HG02588 (cell line): ENCODE results near the gene GAD2.

Source experiments
- ATAC-seq: cut with Tn5 transposase; IDR thresholded peaks from one replicate; pipeline ENCODE4 v1.9.1; 2021; ENCODE audit warnings: mild to moderate bottlenecking, moderate library complexity; ENCODE audit not compliant: unreplicated experiment

Gene GAD2

GRCh38 chr10:26216585-26217395, at the start of gene GAD2:
TSS of gene GAD2 (plus strand) at chr10:26216774. CDS start at chr10:26216810, 36 bp downstream.
- ATAC-seq = no peak

- no peak for ATAC-seq
Measured at GRCh38 chr10:26169466-26169865, 47.1 kb upstream of the GAD2 start.

- no peak for ATAC-seq
Measured at GRCh38 chr10:26172131-26172530, 44.4 kb upstream of the GAD2 start.

GRCh38 chr10:26173837-26174236, 42.7 kb upstream of the GAD2 start:
- ATAC-seq = no peak

- no peak for ATAC-seq
Measured at GRCh38 chr10:26177341-26177740, 39.2 kb upstream of the GAD2 start.

GRCh38 chr10:26194275-26194674, 22.3 kb upstream of the GAD2 start:
- ATAC-seq = no peak

GRCh38 chr10:26197248-26197647, 19.3 kb upstream of the GAD2 start:
- ATAC-seq = no peak

GRCh38 chr10:26198119-26198518, 18.5 kb upstream of the GAD2 start:
- no peak for ATAC-seq

GRCh38 chr10:26199841-26200240, 16.7 kb upstream of the GAD2 start:
- ATAC-seq = no peak

- no peak for ATAC-seq
Measured at GRCh38 chr10:26205223-26205622, 11.4 kb upstream of the GAD2 start.

GRCh38 chr10:26211781-26212444, 4.7 kb upstream of the GAD2 start:
- no peak for ATAC-seq

- ATAC-seq = no peak
Measured at GRCh38 chr10:26212511-26212910, 4.1 kb upstream of the GAD2 start.

GRCh38 chr10:26213157-26213800, 3.3 kb upstream of the GAD2 start:
- ATAC-seq = no peak

GRCh38 chr10:26214004-26214403, 2.6 kb upstream of the GAD2 start:
- ATAC-seq = no peak

GRCh38 chr10:26214551-26215395, 1.8 kb upstream of the GAD2 start:
- no peak for ATAC-seq

- ATAC-seq = no peak
Measured at GRCh38 chr10:26215396-26215934, 1.1 kb upstream of the GAD2 start.

GRCh38 chr10:26215935-26216584, 514 bp upstream of the GAD2 start:
- ATAC-seq = no peak

- no peak for ATAC-seq
Measured at GRCh38 chr10:26217396-26218086, 967 bp downstream of the GAD2 start.

- ATAC-seq = no peak
Measured at GRCh38 chr10:26219676-26220075, 3.1 kb downstream of the GAD2 start.

GRCh38 chr10:26220901-26221300, 4.3 kb downstream of the GAD2 start:
- no peak for ATAC-seq
